Upper lobe of left lung (tissue), 4 donors: ENCODE measurements around the gene PRKCE.

ENCODE experiments used
- EP300 ChIP-seq, 4 donors: sonication (generic); formaldehyde crosslinking; IDR thresholded peaks; one replicate each; pipeline ENCODE4 v1.5.1; 2017; ENCODE audit warnings: antibody characterized with exemption in 4 of 4, control low read depth in 2 of 4
- POLR2A ChIP-seq, 4 donors: fragments of 450-650 bp; IDR thresholded peaks; one replicate each; pipeline ENCODE4 v1.5.1; 2016 to 2017; ENCODE audit warnings: antibody characterized with exemption in 4 of 4, mild to moderate bottlenecking in 2 of 4
- POLR2AphosphoS5 ChIP-seq, 2 donors: sonication (generic); formaldehyde crosslinking; IDR thresholded peaks; one replicate each; pipeline ENCODE4 v1.5.1; 2017; ENCODE audit warnings: antibody characterized with exemption in 2 of 2
- TF ChIP-seq, protein P1 (sequence below), 6 experiments: fragments of 450-650 bp in 4 of 6; fragments of 200-600 bp in 2 of 6; sonication (generic) in 2 of 6; IDR thresholded peaks; one replicate each; pipeline ENCODE4 v1.5.1; 2016 to 2019; ENCODE audit warnings: antibody characterized with exemption in 6 of 6

DNA sequence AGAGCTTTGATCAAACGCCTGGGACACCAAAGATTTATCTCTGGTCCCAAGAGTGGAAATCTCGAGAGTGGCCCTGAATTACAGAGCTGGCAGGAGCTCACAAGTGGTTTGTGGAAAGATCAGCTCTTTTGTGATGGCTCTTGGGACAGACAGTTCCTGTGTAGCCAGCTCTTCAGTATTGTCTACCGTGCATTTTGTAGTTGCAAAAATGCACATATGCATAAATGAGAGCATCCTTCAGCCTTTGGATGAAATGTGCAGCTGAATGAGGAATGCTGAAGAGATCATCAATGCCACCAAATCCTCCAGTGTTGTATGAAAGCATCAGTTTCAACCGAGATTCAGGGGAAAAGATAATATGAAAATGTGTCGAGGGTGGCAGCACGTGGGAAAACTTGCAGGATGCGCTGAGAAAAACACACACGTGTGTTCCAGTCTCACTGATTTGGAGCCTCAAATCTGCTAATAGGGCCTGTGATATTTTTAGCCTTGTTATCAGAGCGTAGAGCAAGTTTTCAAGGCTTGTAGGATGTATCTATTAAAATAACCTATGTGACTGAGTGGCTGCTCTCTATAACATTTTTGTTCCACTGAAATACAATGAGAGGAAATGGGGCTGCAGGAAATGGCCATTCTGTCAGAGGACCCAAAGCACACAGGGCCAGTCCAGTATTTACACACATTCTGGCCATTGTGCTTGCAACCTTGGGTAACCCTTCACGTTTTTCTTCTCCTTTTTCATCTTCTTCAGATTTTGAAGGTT, 138.7 kb downstream of the PRKCE start:
- TF ChIP-seq, protein P1, sequence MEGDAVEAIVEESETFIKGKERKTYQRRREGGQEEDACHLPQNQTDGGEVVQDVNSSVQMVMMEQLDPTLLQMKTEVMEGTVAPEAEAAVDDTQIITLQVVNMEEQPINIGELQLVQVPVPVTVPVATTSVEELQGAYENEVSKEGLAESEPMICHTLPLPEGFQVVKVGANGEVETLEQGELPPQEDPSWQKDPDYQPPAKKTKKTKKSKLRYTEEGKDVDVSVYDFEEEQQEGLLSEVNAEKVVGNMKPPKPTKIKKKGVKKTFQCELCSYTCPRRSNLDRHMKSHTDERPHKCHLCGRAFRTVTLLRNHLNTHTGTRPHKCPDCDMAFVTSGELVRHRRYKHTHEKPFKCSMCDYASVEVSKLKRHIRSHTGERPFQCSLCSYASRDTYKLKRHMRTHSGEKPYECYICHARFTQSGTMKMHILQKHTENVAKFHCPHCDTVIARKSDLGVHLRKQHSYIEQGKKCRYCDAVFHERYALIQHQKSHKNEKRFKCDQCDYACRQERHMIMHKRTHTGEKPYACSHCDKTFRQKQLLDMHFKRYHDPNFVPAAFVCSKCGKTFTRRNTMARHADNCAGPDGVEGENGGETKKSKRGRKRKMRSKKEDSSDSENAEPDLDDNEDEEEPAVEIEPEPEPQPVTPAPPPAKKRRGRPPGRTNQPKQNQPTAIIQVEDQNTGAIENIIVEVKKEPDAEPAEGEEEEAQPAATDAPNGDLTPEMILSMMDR (IDR thresholded peaks at IDR 0.05) = no peak
- no peak for TF ChIP-seq POLR2A (IDR thresholded peaks at IDR 0.05)
- TF ChIP-seq POLR2AphosphoS5 (IDR thresholded peaks at IDR 0.05) = no peak
- peak in 1 of 4 donors; percentile 39 for TF ChIP-seq EP300 (IDR thresholded peaks at IDR 0.05)
